ENCODE measurements around the gene HSDL2. TPM values are rescaled to one million over a fixed set of nuclear protein-coding genes. Genes with fewer than 3 reads are reported as not detected.
"Not testable (repeated sequence)": the region's sequence is repeated elsewhere in the genome, so short reads cannot be mapped to it uniquely, and the experiment has no call there.

HSDL2 gene
- total RNA-seq, 4 donors from 2014 or later: 43.0 to 66.5 (median 60.9) TPM

DNA sequence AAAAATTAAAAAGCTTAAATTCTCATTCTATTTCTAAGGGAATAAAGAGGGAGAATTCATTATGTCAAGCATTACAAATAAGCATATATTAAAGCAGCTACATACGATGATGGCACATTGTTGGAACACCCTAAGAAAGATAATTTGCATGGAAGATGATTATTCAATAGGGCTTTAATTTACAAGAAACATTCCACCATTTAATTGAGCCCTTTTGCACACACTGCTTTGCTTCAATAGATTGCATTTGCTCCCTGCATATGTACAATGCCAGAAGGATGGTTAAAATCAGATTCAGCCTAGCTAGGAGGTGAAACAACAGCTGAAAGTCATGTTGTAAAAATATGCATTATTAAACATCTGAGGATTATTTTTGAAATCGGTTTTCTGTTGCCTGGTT, 128.5 kb downstream of the HSDL2 start:
- no peak for ATAC-seq
- Histone ChIP-seq H3K27me3 (no peaks in the 10 kb centered on the region), H3K4me1 (no peaks in the 10 kb centered on the region), H3K36me3 (no peaks in the 10 kb centered on the region), H3K9me3 (no peaks in the 10 kb centered on the region), H3K4me3 (no peak overlapping the region), H3K27ac (no peak overlapping the region)
- TF ChIP-seq CTCF (IDR thresholded peaks at IDR 0.05): no peak
- no peak for TF ChIP-seq EP300 (IDR thresholded peaks at IDR 0.05)
- TF ChIP-seq POLR2A (IDR thresholded peaks at IDR 0.05): no peak
- TF ChIP-seq POLR2AphosphoS5 (IDR thresholded peaks at IDR 0.05): no peak
- WGBS, 2 donors (ENCODE audit: low coverage in 1 of 2): 49 to 61% methylated on average over 2 of the region's 2 CpGs

DNA sequence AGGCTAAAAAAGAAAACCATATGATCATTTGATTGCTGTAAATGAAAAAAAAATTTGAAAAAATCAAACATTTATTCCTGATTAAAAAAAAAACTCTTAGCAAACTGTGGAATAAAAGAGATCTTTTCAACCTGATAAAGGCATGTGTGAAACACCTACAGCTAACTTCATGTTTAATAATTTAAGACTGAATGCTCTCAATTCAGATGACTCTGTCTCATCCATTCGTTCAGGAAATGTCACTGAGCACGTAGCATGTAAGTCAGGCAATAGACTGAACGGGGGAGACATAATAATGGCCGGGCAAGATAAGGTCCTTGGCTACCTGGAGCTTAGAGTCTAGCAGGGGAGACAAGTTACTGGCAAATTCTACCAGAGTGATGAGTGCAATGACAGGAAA, 132.5 kb downstream of the HSDL2 start:
- not testable (repeated sequence) for H3K27ac ChIP-seq, H3K36me3 ChIP-seq, H3K4me1 ChIP-seq, H3K9me3 ChIP-seq, H3K27me3 ChIP-seq, ATAC-seq, H3K4me3 ChIP-seq
- WGBS, 2 donors (ENCODE audit: low coverage in 1 of 2): 88% methylated on average over 3 of the region's 4 CpGs; no CpG with 5 or more reads in 1 of the 2 donors

GRCh38 chr9:112516769-112517168, 136.9 kb downstream of the HSDL2 start:
- Histone ChIP-seq H3K9me3 (no peaks in the 10 kb centered on the region), H3K4me3 (no peak overlapping the region), H3K4me1 (no peaks in the 10 kb centered on the region), H3K36me3 (no peaks in the 10 kb centered on the region), H3K27me3 (no peaks in the 10 kb centered on the region), H3K27ac (no peak overlapping the region)
- WGBS, 2 donors (ENCODE audit: low coverage in 1 of 2): 84 to 86% methylated on average over 2 of the region's 2 CpGs
- TF ChIP-seq POLR2AphosphoS5 (IDR thresholded peaks at IDR 0.05) (no peak), EP300 (IDR thresholded peaks at IDR 0.05) (no peak), POLR2A (IDR thresholded peaks at IDR 0.05) (no peak), CTCF (IDR thresholded peaks at IDR 0.05) (no peak)
- ATAC-seq: no peak

- TF ChIP-seq EP300 (IDR thresholded peaks at IDR 0.05) (no peak), POLR2A (IDR thresholded peaks at IDR 0.05) (no peak), POLR2AphosphoS5 (IDR thresholded peaks at IDR 0.05) (no peak), CTCF (IDR thresholded peaks at IDR 0.05) (no peak)
- 91 to 100% methylated on average over 1 of the region's 1 CpG for WGBS, 2 donors (ENCODE audit: low coverage in 1 of 2)
- Histone ChIP-seq H3K36me3 (no peaks in the 10 kb centered on the region), H3K9me3 (no peaks in the 10 kb centered on the region), H3K4me1 (no peaks in the 10 kb centered on the region), H3K4me3 (no peak overlapping the region), H3K27me3 (no peaks in the 10 kb centered on the region), H3K27ac (no peak overlapping the region)
- ATAC-seq: no peak
Measured at GRCh38 chr9:112520069-112520468, 140.2 kb downstream of the HSDL2 start.

DNA sequence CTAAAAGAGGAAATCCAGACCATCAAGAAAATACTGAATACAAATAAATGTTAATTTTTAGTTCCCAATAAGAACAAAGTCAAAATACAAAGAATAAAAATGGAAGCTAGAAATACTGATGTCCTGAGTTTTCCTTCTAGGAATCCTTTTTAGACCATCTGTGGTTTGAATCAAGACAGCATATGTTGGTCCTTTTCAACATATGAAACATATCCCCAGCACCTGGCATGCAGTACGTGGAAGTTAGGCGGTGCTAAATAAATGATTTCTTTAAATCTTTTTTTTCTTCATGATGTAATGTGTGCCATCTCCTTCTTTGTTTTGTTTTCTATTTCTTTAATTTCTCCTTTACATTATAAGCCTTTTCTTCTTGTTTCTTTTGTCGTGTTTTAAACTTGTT, 140.7 kb downstream of the HSDL2 start:
- WGBS, 2 donors (ENCODE audit: low coverage in 1 of 2): 67 to 89% methylated on average over 2 to 3 of the region's 3 CpGs
- Histone ChIP-seq H3K9me3 (no peaks in the 10 kb centered on the region), H3K4me3 (no peak overlapping the region), H3K27me3 (no peaks in the 10 kb centered on the region), H3K27ac (no peak overlapping the region), H3K4me1 (no peaks in the 10 kb centered on the region), H3K36me3 (no peaks in the 10 kb centered on the region)
- TF ChIP-seq CTCF (IDR thresholded peaks at IDR 0.05): no peak
- no peak for TF ChIP-seq POLR2AphosphoS5 (IDR thresholded peaks at IDR 0.05)
- no peak for TF ChIP-seq POLR2A (IDR thresholded peaks at IDR 0.05)
- no peak for TF ChIP-seq EP300 (IDR thresholded peaks at IDR 0.05)
- ATAC-seq: no peak

Other genes with a start within 250 kb of the HSDL2 start
- 10 to 100 TPM in 1 of 4 donors, 1 to 10 TPM in 3; 5.9 to 10.0 (median 7.4) TPM for gene SUSD1, start 204.8 kb upstream of the HSDL2 start, total RNA-seq
- gene PTBP3, start 46.5 kb upstream of the HSDL2 start, total RNA-seq: 10 to 100 TPM; 13.7 to 28.2 (median 24.6) TPM
- gene KIAA1958, start 106.7 kb downstream of the HSDL2 start, total RNA-seq: 1 to 10 TPM; 3.5 to 8.4 (median 3.9) TPM

Data from gastroesophageal sphincter (tissue), 4 donors.